ENCODE data around the gene PCSK5. TPM values are rescaled to one million over a fixed set of nuclear protein-coding genes. Genes with fewer than 3 reads are reported as not detected.

PCSK5 gene
- polyA plus RNA-seq, 3 donors, result 4.8 to 13.0 (median 7.1) TPM

GRCh38 chr9:76357555-76357954 lies 467.1 kb downstream of the PCSK5 start:
- Mint-ChIP-seq H3K36me3 (peaks cover 0 to 2% of the 10 kb centered on the region in 2 donors), H3K4me3 (no peak overlapping the region), H3K9me3 (peaks cover 0 to 3% (median 2%) of the 10 kb centered on the region in 7 donors), H3K27me3 (ENCODE audit: low read depth in 3 of 3) (peaks cover 0 to 5% (median 0%) of the 10 kb centered on the region in 3 donors), H3K27ac (peak overlapping the region in 5 of 7 donors; percentile 2 to 82 (median 36)), H3K4me1 (peaks cover 36% of the 10 kb centered on the region)
- peak in 1 of 3 donors; percentile 12 for DNase-seq
- no CpG with 5 or more reads among the region's 1 CpG for WGBS (ENCODE audit: insufficient coverage)
- TF ChIP-seq CTCF (IDR thresholded peaks at IDR 0.05), result no peak
- no peaks in the 10 kb centered on the region for H3K36me3 ChIP-seq (replicated peaks in 1 of 2; ENCODE audit: control insufficient read depth in 1 of 2, insufficient read depth in 2 of 2, low read length in 2 of 2)
- H3K4me3 ChIP-seq (replicated peaks in 1 of 3; ENCODE audit: low read depth in 2 of 3, low read length in 3 of 3), result no peak overlapping the region
- H3K9ac ChIP-seq (ENCODE audit: insufficient read depth, low read length, poor library complexity, severe bottlenecking), result no peak overlapping the region
- no peaks in the 10 kb centered on the region for H3K79me2 ChIP-seq (ENCODE audit: insufficient read depth, low read length)
- H3K4me1 ChIP-seq (ENCODE audit: control insufficient read depth in 1 of 2, insufficient read depth in 2 of 2, low read length in 2 of 2), result peaks cover 36 to 40% of the 10 kb centered on the region in 2 donors
- no peaks in the 10 kb centered on the region for H3K9me3 ChIP-seq (replicated peaks in 1 of 2; ENCODE audit: control insufficient read depth in 1 of 2, insufficient read depth in 1 of 2, low read length in 2 of 2)
- H3K27me3 ChIP-seq (ENCODE audit: control insufficient read depth in 2 of 2, insufficient read depth in 2 of 2, low read length in 2 of 2), result no peaks in the 10 kb centered on the region
- intact Hi-C loops (cut with micrococcal nuclease), result no loop called here
- H2AFZ ChIP-seq (ENCODE audit: insufficient read depth, low read depth, low read length, poor library complexity, severe bottlenecking), result no peak overlapping the region
- H3K27ac ChIP-seq (ENCODE audit: low read depth in 1 of 2, low read length in 2 of 2), result no peak overlapping the region
- no peak overlapping the region for H3K4me2 ChIP-seq (replicated peaks; ENCODE audit: extremely low read depth, low read length, poor library complexity, severe bottlenecking)
- no peaks in the 10 kb centered on the region for H4K20me1 ChIP-seq (ENCODE audit: insufficient read depth, low read length)

- intact Hi-C loops (cut with micrococcal nuclease), result no loop called here
Observed at GRCh38 chr9:76358628-76359280, 468.3 kb downstream of the PCSK5 start.

More at GRCh38 chr9:76358628-76359280, 468.3 kb downstream of the PCSK5 start:
- H3K27ac ChIP-seq (ENCODE audit: low read depth in 1 of 2, low read length in 2 of 2), result peak overlapping the region; percentile 61 to 69
- H3K9me3 ChIP-seq (replicated peaks in 1 of 2; ENCODE audit: control insufficient read depth in 1 of 2, insufficient read depth in 1 of 2, low read length in 2 of 2), result no peaks in the 10 kb centered on the region
- peak overlapping the region; percentile 84 to 95 (median 89) for H3K27ac Mint-ChIP-seq
- H3K4me1 ChIP-seq (ENCODE audit: control insufficient read depth in 1 of 2, insufficient read depth in 2 of 2, low read length in 2 of 2), result peaks cover 36 to 44% of the 10 kb centered on the region in 2 donors
- peak overlapping the region; percentile 52 for H3K4me2 ChIP-seq (replicated peaks; ENCODE audit: extremely low read depth, low read length, poor library complexity, severe bottlenecking)
- H3K9ac ChIP-seq (ENCODE audit: insufficient read depth, low read length, poor library complexity, severe bottlenecking), result no peak overlapping the region
- peaks cover 42% of the 10 kb centered on the region for H3K4me1 Mint-ChIP-seq
- peaks cover 0 to 2% of the 10 kb centered on the region in 2 donors for H3K36me3 Mint-ChIP-seq
- peak overlapping the region in 1 of 2 donors; percentile 59 for H3K4me3 Mint-ChIP-seq
- H3K9me3 Mint-ChIP-seq, result peaks cover 0 to 3% (median 2%) of the 10 kb centered on the region in 7 donors
- no peak for TF ChIP-seq CTCF (IDR thresholded peaks at IDR 0.05)
- DNase-seq, result peak; percentile 33 to 57 (median 44)
- H2AFZ ChIP-seq (ENCODE audit: insufficient read depth, low read depth, low read length, poor library complexity, severe bottlenecking), result no peak overlapping the region
- H3K27me3 Mint-ChIP-seq (ENCODE audit: low read depth in 3 of 3), result peaks cover 0 to 5% (median 0%) of the 10 kb centered on the region in 3 donors
- H3K79me2 ChIP-seq (ENCODE audit: insufficient read depth, low read length), result no peaks in the 10 kb centered on the region
- H3K36me3 ChIP-seq (replicated peaks in 1 of 2; ENCODE audit: control insufficient read depth in 1 of 2, insufficient read depth in 2 of 2, low read length in 2 of 2), result no peaks in the 10 kb centered on the region
- peak overlapping the region in 1 of 3 experiments; percentile 43 for H3K4me3 ChIP-seq (replicated peaks in 1 of 3; ENCODE audit: low read depth in 2 of 3, low read length in 3 of 3)
- no CpG with 5 or more reads among the region's 10 CpGs for WGBS (ENCODE audit: insufficient coverage)
- no peaks in the 10 kb centered on the region for H3K27me3 ChIP-seq (ENCODE audit: control insufficient read depth in 2 of 2, insufficient read depth in 2 of 2, low read length in 2 of 2)
- no peaks in the 10 kb centered on the region for H4K20me1 ChIP-seq (ENCODE audit: insufficient read depth, low read length)
